Dermis blood vessel endothelial cell (primary cell): ENCODE data around the gene TMEM125. TPM values are rescaled to one million over a fixed set of nuclear protein-coding genes. Genes with fewer than 3 reads are reported as not detected.

Experiments
- DNase-seq: peaks from one replicate; pipeline ENCODE4 v3.0.0; 2010
- total RNA-seq: library from RNA; depleted of rRNA; stranded (reverse); fragments of >200 nt; gene quantifications from 2 replicates; pipeline ENCODE4 v1.2.3, GENCODE V29; 2014

The TMEM125 gene
- total RNA-seq, 1 donor from 2014 or later = not detected

- no peak for DNase-seq
Observed at GRCh38 chr1:43312663-43313515, 43.1 kb downstream of the TMEM125 start.

GRCh38 chr1:43313771-43314170 lies 44.0 kb downstream of the TMEM125 start:
- no peak for DNase-seq

- no peak for DNase-seq
Observed at GRCh38 chr1:43314233-43314632, 44.5 kb downstream of the TMEM125 start.

- no peak for DNase-seq
Observed at GRCh38 chr1:43315481-43315880, 45.7 kb downstream of the TMEM125 start.

GRCh38 chr1:43315963-43316737 lies 46.4 kb downstream of the TMEM125 start:
- no peak for DNase-seq

DNA sequence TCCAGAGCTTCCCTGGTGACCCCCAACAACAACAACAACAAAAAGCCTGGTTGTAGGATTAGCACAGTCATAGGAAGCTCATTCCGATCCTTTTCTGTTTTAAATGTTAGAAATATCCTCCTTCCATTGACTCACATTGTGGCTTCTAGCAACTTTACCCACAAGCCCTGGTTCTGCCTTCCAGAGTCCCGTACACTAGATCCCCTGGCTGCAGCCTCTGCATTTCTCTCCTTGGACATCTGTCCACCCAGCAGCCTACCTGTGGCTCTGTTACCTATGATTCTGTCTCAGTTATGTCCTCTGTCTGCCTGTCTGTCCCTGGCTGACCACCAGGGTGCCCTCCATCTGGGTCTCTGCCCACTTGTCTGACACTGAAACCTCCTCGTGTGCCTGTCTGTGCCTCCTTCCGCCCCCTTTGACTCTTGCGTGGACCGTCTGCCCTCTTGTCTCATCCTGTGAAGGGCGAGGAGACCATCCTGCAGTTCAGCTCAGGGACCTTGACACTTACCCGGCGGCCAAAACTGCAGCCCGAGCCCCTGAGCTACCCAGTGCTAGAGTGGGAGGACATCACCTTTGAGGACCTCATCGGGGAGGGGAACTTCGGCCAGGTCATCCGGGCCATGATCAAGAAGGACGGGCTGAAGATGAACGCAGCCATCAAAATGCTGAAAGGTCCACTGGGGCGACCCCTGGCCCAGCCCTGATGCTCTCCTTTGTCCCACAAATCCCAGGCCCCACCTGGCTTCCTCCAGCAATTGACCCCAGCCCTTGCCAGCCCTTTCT lies 47.1 kb downstream of the TMEM125 start:
- DNase-seq = no peak

DNA sequence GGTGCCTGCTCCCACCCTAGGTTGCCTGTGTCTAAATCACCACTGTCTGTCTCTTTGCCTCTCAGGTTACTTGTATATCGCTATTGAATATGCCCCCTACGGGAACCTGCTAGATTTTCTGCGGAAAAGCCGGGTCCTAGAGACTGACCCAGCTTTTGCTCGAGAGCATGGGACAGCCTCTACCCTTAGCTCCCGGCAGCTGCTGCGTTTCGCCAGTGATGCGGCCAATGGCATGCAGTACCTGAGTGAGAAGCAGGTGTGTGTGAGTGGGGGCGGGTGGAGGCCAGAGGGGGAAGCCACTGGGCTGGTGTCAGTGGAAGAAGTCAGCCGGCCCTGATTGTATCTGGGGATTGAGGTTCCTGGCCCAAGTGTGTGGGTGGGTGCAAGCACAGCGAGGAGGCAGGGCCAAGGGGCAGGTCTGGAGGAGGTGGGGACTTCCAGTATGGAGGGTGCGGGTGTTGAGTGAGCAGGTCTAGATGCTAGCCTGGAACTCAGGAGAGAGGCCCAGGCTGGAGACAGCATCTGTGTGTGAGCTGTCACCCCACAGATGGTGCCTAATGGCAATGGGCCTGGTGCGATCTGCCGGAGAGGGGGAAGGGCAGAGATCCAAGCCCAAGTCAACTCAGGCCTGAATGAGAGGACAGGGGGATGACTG lies 48.2 kb downstream of the TMEM125 start:
- no peak for DNase-seq

- no peak for DNase-seq
Observed at GRCh38 chr1:43318831-43319230, 49.0 kb downstream of the TMEM125 start.

GRCh38 chr1:43319288-43319687 lies 49.5 kb downstream of the TMEM125 start:
- DNase-seq = no peak

- no peak for DNase-seq
Observed at GRCh38 chr1:43319766-43320165, 50.0 kb downstream of the TMEM125 start.

GRCh38 chr1:43321331-43321891 lies 51.6 kb downstream of the TMEM125 start:
- no peak for DNase-seq

DNA sequence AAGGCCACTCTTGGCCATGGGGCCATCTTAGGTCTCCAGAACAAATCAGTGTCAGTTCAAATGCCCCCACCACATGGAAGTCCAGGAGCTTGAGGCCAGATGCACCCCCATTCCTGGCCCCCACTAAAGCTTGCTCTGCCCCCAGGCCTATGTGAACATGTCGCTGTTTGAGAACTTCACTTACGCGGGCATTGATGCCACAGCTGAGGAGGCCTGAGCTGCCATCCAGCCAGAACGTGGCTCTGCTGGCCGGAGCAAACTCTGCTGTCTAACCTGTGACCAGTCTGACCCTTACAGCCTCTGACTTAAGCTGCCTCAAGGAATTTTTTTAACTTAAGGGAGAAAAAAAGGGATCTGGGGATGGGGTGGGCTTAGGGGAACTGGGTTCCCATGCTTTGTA lies 52.7 kb downstream of the TMEM125 start:
- no peak for DNase-seq

Other genes with a start within 250 kb of the TMEM125 start
- 68.1 and 89.9 TPM in 2 replicates for gene EBNA1BP2, start 97.7 kb upstream of the TMEM125 start, total RNA-seq
- gene CFAP57, start 97.7 kb upstream of the TMEM125 start, total RNA-seq = 0.14 and 0.17 TPM in 2 replicates
- not detected in 2 replicates for gene C1orf210, start 15.6 kb downstream of the TMEM125 start, total RNA-seq
- gene TIE1, start 31.0 kb downstream of the TMEM125 start, total RNA-seq = 1,320 and 1,392 TPM in 2 replicates
- 0.09 TPM in 1 of 2 replicates, not detected in the other for gene MPL, start 67.8 kb downstream of the TMEM125 start, total RNA-seq
- gene CDC20, start 89.0 kb downstream of the TMEM125 start, total RNA-seq = 22.1 and 121 TPM in 2 replicates
- 51.9 and 66.2 TPM in 2 replicates for gene ELOVL1, start 98.0 kb downstream of the TMEM125 start, total RNA-seq
- 45.9 and 51.9 TPM in 2 replicates for gene MED8, start 119.8 kb downstream of the TMEM125 start, total RNA-seq
- gene SZT2, start 119.9 kb downstream of the TMEM125 start, total RNA-seq = 18.9 and 24.8 TPM in 2 replicates
- gene HYI, start 183.9 kb downstream of the TMEM125 start, total RNA-seq = 96.1 and 207 TPM in 2 replicates